NCI-H446 treated with DMSO at 0.1 percent for 48 hours (cell line): Measurements from ENCODE around the gene CSRP1.
A peak's percentile ranks its signal among the peaks of the same experiment; 100 is the strongest.
"Not testable (repeated sequence)": the region's sequence is repeated elsewhere in the genome, so short reads cannot be mapped to it uniquely, and the experiment has no call there.

Experiments
- DNase-seq: peaks from one replicate; lab custom pipeline; 2025; lab: John Stamatoyannopoulos, UW

Gene CSRP1

DNA sequence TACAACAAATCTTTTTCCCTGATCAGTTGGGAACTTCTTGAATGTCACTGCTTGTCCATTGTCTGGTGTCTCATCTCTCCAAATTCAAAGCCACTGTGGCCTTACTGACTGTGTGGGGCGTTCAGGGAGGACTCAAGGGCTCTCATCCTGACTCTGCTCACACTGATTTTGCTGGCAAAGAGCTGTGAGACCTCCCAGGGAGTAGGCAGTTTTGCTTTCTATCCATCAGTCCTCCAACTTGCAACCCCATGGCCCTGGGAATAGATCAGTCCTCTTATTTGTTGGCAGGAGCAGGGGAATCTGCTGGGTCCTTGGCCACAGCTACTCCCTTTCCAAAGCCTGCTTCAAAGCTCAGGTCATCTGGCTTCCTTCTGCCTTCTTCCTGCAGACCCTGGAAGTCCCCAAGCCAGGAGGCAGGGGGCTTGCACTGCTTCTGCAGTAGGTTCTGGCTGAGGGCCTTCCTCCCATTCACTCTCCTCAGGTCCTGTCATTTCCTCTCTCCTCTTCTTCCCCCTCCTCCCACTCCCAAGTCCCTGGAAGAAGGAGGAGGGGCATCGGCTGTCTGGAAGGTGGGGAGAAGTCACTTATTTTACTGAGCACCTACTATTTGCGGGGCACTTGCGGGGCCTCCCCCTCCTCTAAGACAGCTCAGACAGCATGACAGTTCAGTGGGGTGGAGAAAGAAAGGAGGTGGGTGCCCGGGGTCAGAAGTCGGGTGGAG is 31.1 kb upstream of the CSRP1 start:
- DNase-seq: peak; percentile 32

DNA sequence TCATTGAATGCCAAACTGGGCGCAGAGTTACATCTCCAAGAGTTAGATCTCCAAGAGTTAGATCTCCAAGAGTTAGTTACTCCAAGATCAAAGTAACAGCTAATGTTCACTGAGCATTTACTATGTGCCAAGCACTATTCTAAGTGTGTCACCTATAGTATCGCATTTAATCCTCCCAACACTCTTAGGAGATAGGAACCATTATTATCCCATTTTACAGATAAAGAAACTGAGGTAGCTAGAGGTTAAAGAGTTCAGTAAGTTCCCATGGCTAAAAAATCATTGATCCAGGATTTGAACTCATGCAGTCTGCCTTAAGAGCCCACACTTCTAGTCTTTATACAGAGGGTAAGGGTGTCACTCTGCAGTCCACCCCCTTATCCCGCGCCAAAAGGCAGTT is 30.5 kb upstream of the CSRP1 start:
- DNase-seq: no peak

DNA sequence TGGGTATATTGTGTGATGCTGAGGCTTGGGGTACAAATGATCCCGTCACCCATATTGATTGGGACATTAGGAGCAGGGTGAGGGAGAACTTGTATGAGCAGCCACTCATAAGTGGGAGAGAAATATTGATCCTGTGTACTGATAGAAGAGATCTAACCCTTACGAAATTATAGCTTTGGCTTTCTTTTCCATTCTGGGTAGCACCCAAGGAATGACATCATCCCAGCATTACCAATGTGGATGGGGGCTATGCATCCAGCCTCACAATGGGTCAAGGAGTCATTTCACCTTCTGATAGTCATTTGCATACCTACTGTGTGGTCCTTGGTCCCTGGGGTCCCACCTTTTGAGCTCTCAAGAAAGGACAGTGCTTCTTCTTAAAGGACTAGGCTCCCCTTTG is 30.1 kb upstream of the CSRP1 start:
- no peak for DNase-seq

DNA sequence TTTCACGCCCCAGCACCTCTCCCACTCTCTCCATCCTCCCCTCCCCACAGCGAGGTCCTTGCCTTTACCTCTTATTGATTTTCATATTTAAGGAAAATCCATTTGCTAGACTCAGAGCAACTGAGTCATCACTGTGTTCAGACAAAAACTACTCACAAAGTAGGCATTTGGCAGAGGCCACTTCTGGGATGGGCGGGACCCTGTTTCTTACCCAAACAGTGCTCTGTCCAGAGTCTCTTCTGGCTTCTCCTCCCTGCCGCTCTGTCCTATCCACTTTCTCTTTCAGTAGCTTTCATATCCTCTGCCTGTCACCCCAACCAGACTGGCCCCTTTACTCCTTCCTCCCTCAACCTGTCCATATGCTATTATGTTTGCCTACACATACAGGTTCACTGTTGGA is 29.6 kb upstream of the CSRP1 start:
- no peak for DNase-seq

DNA sequence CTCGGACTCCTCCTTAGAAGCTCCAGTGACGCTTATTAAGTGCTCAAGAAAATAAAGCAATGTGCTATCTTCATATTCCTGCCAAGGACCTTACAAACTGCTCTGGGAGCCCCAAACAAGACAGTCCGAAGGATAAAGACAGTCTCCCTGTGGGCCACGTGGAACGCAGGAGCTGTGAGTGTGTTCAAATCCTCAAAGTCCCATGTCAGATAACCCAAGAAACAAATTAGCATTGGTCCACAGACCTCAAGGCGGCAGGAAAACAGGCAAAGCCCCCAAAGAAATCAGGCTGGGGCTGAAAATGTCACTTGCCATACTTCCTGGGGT is 29.0 kb upstream of the CSRP1 start:
- no peak for DNase-seq

DNA sequence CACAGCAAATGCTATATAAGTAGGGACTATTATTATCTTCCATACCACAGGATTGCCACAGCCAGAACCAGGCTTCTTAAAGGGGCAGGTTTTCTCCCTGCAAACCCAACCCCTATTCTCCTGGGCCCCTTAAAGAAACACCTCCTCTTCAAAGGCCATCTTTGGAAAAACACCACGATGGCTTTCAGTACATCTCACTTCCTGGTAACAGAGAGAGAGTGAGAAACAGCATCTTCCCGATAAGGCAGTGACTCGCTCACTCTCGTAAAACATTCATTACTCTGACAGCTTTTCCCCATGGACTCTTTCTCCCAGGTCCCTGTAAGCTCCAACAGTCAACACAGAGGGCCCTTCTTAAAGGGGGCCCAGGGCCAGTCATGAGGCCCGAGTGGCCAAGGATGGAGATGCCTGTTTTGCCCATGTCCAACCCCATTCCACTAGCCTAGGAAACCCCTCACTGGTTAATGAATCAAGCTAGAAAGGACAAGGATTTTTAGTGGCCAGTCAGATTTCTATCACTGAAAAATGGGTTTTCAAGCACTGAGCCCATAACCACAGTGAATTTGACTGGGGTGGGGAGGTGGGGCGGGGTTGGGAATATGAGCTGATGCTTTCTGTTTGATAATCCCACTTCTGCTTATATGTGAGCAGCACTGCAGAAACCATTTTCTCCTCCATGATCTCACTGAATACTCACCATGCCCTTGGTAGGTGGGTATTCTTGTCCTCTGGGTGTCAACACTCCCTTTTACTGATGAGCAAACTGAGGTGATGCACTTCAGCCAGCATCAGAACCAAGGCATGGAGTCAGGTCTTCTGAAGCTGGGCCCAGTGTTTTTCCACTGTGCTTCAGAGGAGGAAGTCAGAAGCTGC is 28.4 kb upstream of the CSRP1 start:
- DNase-seq: no peak

DNA sequence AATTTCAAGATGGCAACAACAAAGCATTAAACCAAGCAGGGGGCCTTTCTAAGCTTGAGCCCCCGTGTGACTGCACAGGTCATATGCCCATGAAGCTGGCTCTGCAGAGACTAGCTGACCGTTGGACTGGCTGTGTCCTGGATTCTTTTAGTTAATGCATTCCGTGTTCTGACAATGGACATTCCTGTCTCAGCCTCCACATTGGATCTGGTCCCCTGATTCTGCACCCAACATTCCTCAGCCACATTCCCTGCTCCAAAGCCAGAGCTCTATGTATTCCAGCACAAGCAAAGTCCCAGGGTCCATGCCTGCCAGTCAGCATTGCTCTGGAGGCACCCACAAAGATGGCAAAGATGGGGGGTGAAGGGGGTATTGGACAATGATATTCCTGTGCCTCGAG is 26.9 kb upstream of the CSRP1 start:
- DNase-seq: no peak

DNA sequence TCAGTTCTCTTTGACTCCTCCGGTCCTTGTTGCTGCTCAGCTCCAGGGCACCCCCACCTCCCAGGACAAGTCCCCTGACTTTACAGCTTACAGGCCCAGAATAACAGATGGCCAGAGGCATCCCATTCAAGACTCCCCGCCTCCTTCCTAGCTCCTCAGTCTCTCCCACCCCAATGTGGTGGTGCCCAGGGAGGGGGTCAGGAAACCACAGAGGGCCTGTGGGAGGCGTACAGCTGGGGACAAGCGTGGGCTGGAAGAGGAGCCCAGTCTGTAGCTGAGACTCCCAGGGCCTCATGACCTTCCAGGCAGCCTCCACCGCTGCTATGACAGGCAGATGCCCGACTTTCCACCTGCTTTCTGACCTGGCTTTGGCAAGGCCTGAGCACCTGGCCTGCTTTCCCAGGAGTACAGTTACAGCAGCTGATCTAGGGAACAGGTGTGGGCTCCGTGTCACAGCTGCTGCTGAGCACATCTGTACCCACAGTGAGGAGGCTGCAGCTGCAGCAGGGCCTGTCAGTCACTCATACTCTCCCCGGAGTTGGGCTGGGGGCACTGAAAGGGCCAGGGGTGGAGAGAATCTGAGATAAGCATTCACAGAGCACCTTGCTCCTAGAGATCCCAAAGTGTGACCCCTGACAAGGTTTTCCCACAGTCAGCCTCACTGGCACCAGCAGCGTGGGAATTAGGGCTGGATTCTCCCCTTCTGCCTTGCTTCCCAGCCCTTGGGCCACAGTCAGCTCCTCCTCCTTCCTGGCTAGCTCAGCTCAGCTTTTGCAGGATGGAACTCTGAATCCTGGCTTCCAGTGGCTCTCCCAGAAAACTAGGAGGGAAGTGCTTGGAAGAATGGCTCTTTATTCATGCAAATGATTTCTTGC is 24.9 kb upstream of the CSRP1 start:
- DNase-seq: no peak

DNA sequence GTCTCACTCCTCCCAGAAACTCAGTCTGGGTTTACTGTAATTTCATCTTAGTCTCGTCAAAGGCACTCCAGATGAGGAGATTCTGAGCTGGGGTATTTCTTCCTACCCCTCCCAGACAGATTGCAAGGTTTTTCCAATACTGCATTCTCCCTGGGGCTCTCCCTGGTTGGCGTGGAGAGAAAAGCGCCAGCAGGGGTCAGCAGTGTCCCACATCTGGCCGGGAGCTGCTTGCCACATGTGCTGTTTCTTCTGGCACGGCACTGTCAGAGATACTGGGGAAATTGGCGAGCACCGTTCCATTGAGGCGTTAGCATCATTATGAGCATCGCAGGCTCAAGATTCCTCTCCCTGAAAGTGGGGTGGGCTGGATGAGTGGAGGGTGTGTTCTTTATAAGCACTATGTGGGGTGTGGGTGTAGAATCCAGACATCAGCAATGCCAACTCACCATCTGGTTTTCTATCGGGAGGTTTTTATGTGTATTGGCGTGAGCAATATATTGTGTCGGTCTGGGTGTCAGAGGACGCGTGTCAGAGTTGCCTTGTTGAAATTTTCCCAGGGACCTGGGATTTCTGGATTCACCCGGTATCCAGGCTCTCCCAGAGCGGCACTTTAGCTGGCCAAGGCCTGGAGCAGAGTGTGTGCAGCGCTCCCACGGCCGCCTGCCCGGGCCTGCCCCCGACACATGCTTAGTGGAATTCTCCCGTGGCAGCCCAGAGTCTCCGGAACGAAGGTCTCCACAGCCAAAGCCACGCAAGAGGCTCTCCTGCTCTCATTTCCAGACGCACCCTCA is 24.0 kb upstream of the CSRP1 start:
- DNase-seq: peak; percentile 69

DNA sequence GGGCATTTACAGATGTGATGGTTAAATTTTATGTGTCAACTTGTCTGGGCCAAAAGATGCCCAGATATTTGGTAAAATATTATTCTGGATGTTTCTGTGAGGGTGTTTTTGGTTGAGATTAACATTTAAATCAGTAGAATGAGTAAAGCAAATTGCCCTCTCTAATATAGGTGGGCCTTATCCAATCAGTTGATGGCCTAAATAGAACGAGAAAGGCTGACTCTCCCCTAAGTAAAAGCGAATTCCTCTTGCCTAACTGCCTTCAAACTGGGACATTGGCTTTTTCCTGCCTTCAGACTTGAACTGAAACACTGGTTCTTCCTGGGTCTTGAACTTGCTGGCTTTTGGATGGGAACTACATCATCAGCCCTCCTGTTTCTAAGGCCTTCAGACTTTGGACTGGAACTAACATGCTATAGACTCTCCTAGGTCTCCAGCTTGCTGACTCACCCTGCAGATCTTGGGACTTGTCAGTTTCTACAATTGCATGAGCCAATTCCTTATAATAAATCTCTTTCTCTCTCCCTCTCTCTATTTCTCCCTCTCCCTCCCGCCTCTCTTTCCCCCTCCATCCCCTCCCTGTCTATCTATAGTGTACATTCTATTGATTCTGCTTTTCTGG is 21.8 kb upstream of the CSRP1 start:
- no peak for DNase-seq

DNA sequence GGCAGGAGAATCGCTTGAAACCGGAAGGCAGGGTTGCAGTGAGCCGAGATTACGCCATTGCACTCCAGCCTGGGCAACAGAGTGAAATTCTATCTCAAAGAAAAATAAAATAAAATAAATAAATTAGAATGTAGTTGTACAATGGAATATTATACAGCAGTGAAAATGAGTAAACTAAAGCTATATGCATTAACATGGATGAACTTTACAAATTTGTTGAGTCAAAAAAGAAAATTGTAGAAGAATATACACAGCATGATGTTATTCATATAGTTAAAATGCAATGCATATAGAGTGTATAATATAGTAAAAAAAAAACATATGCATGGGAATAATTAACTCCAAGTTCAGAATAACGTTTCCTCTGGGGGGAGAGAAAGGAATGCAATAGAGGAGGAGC is 21.0 kb upstream of the CSRP1 start:
- DNase-seq: no peak

DNA sequence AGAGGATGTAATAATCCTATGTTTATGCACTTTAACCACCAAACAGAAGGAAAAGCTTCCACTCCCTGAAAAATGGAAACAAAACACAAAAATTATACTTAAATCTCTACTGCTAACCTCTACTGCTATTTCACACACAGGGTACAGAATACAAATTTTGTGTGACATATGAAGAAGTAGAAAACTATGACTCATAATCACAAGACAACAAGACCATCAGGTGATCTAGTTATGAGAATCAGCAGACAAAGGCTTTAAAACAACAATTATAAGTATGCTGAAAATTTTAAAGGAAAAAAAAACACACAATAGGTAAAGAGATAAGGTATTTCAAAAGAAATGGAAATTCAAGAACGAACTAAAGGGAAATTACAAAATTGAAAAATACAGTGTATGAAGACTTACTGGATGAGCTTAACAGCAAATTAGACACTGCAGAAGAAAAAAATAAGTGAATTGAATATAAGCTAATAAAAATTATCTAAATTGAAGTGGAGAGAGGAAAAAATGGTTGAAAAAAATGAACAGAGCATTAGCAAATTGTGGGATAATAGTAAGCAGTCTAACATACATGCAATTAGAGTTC is 18.4 kb upstream of the CSRP1 start:
- no peak for DNase-seq

DNA sequence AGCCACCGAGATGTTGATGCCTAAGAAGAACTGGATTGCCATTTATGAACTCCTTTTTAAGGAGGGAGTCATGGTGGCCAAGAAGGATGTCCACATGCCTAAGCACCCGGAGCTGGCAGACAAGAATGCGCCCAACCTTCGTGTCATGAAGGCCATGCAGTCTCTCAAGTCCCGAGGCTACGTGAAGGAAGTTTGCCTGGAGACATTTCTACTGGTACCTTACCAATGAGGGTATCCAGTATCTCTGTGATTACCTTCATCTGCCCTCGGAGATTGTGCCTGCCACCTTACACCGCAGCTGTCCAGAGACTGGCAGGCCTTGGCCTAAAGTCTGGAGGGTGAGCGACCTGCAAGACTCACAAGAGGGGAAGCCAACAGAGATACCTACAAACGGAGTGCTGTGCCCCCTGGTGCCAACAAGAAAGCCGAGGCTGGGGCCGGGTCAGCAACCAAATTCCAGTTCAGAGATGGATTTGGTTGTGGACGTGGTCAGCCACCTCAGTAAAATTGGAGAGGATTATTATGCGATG is 13.2 kb upstream of the CSRP1 start:
- DNase-seq: not testable (repeated sequence)

DNA sequence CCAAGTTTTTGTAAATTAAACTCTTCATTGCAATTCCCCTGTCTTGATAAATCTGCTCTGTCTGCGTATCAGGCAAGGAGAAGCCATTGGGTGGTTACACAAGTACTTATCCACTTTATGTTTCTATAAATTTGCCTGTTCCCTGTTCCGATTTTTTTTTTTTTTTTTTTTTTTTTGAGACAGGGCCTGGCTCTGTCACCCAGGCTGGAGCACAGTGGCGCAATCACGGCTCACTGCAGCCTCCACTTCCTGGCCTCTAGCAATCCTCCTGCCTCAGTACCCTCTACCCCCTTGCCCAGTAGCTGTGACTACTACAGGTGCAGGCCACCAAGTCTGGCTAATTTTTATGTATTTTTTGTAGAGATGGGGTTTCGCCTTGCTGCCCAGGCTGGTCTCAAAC is 11.1 kb upstream of the CSRP1 start:
- DNase-seq: no peak

DNA sequence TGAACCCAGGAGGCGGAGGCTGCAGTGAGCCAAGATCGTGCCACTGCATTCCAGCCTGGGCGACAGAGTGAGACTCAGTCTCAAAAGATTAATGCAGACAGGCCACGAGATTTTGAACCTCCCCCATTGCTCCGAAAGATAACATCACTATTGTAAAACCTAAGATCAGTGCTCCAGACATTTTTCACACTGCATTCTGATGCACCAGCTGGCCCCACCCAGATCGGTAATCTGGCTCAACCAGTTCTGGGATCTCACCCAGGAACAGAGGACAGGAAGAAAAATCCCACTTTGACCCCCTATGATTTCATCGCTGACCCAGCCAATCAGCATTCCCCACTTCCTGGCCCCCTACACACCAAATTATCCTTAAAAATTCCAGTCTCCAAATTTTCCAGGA is 10.7 kb upstream of the CSRP1 start:
- DNase-seq: no peak

DNA sequence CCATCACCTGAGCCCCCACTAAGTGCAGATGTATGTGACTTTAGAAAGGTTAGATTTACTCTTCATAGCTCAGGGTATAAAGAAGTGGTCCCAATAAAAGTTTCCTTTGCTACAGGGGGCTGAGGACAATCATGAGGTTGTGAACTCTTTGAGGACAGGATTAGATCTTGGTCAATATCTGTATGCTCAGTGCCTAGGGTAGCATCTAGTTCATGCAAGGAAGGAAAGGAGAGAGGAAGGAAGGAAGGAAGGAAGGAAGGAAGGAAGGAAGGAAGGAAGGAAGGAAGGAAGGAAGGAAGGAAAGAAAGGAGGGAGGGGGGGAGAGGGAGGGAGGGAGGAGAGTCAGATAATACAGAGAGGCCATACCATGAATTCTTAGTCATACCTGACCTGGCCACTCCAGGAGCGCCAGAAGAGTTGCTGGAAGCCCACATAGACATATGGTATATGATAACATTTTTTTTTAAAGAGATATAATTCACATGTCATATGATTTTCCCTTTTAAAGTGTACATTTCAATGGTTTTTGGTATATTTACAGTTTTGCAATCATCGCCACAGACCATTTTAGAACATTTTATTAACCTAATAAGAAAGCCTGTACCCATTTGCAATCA is 9.7 kb upstream of the CSRP1 start:
- no peak for DNase-seq

DNA sequence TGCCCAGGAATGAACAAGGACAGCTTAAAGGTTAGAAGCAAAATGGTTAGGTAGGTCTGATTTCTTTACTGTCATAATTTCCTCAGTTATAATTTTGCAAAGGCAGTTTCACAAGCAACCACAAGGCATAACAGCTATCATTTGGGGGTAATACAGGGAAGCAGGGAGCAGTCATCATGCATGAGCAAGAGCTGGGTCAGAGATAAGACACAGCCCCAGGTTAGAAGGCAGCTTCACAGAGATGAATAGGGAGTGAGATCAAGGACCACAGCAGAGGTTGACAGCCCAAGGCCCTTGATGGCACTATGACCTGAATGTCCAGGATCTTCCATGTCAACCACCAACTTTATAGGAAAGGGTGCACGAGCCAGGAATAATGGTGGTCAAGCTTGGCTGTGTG is 9.0 kb upstream of the CSRP1 start:
- no peak for DNase-seq

DNA sequence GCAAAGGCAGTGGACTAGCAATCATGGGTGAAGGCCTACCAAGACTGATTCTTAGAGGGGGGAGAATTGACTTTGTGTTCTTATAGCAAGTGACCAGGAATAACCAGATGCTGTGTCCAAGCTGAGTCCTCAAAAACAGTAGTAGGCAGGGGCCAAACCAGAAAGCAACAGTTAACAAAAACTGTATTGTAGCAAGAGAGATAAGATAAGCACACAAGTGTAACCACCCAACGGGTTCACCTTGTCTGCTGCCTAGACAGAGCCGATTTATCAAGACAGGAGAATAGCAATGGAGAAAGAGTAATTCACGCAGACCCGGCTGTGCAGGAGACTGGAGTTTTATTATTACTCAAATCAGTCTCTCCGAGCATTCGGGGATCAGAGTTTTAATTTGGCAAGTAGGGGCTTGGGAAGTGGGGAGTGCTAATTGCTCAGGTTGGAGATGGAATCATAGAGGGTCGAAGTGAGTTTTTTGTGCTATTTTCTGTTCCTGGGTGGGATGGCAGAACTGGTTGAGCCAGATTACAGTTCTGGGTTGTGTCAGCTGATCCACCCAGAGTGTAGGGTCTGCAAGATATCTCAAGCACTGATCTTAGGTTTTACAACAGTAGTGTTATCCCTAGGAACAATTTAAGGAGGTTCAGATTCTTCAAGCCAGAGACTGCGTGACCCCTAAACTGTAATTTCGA is 8.3 kb upstream of the CSRP1 start:
- no peak for DNase-seq

DNA sequence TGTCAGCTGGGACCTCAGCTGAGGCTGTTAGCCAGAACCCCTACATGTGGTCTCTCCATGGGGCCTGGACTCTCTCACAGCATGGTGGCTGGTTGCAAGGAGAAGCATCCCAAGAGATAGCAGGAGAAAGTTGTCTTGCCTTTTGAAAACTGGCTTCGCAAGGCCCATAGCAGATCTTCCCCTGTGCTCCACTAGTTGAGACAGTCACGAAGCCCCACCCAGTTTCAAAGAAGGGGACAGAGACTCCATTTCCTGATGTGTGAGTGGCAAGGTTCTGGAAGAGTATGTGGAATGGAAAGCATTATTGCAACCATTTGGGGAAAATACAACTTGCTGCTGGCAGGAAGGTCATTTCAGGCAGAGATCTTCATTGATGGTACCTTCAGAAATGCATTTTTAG is 7.5 kb upstream of the CSRP1 start:
- no peak for DNase-seq
